GM12864 (cell line): ENCODE measurements around the gene TEX44.

Source experiments
- DNase-seq: peaks from one replicate; pipeline ENCODE4 v3.0.0-alpha.2; 2011; ENCODE audit warnings: low read depth
- H3K4me3 ChIP-seq: 2 replicates; pipeline ENCODE4 v1.5.1; 2011; ENCODE audit warnings: mild to moderate bottlenecking, low read depth, low read length, control low read depth
- TF ChIP-seq, protein P1 (sequence below): IDR thresholded peaks from 2 replicates; pipeline ENCODE4 v1.5.1; 2011; ENCODE audit warnings: low read depth, mild to moderate bottlenecking, moderate library complexity, low read length, control low read depth, inconsistent platforms; ENCODE audit errors: missing control alignments

The TEX44 gene

DNA sequence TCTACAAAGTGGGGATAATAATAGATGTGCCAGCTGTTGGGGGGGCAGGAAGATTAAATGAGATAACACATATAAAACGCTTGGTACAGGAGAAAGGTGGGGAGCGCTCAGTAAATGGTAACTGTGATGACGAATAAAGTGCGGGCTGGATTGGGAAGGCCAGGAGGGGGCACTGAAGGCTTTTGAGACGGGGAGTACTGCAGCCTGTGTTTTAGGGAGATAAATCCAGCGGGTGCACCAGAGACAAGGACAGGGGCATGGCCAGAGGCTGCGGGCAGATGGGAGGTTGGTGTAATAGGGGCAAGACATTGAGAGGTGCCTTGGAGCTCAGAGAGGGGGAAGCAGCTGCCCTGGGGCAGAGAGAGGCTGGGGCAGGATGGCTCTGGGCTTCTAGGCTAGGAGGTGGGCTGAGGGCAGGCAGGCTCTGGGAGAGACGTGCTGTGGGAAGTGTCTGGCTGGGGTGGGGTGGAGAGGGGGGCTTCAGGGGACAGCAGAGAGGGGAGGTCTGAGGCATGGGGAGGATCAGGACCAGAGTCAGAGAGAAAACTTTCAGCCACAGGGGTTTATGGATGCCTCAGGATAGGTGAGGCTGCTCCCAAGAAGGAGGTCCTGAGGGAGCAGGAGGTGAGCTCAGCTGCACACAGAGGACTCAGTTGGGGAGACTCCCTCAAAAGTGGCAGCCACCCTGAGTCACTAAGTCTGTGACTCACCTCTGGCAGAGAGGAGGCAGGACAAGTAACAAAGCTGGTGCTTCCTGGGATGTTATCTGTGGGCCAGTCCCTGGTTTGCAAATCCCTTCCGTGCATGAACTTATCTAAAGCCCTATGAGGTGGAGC lies 18.8 kb downstream of the TEX44 start:
- DNase-seq: no peak
- TF ChIP-seq, protein P1, sequence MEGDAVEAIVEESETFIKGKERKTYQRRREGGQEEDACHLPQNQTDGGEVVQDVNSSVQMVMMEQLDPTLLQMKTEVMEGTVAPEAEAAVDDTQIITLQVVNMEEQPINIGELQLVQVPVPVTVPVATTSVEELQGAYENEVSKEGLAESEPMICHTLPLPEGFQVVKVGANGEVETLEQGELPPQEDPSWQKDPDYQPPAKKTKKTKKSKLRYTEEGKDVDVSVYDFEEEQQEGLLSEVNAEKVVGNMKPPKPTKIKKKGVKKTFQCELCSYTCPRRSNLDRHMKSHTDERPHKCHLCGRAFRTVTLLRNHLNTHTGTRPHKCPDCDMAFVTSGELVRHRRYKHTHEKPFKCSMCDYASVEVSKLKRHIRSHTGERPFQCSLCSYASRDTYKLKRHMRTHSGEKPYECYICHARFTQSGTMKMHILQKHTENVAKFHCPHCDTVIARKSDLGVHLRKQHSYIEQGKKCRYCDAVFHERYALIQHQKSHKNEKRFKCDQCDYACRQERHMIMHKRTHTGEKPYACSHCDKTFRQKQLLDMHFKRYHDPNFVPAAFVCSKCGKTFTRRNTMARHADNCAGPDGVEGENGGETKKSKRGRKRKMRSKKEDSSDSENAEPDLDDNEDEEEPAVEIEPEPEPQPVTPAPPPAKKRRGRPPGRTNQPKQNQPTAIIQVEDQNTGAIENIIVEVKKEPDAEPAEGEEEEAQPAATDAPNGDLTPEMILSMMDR: no peak
- H3K4me3 ChIP-seq: no peak overlapping the region

DNA sequence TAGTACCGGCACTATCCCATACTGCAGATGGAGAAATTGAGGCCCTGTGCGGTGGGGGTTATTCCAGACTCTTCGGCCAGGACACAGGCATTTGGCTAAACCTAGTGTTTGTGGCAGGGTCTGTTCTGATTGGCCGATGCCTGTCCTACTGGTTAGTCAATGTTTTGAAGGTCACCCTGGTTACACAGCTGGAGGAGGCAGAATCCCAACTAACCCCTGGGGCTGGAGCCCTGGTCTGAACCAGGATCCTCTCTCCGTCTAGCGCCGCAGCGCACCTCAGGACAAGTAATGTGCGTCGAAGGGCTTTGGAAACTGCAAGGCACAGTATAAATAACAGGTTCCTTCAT lies 19.4 kb downstream of the TEX44 start:
- TF ChIP-seq, protein P1: no peak
- no peak for DNase-seq
- no peak overlapping the region for H3K4me3 ChIP-seq

GRCh38 chr2:231612456-231613330 lies 20.0 kb downstream of the TEX44 start:
- H3K4me3 ChIP-seq: peak overlapping the region; percentile 53
- TF ChIP-seq, protein P1: peak; percentile 84
- DNase-seq: peak; percentile 75

GRCh38 chr2:231613331-231613662 lies 20.6 kb downstream of the TEX44 start:
- TF ChIP-seq, protein P1: no peak
- no peak for DNase-seq
- peak overlapping the region; percentile 53 for H3K4me3 ChIP-seq

DNA sequence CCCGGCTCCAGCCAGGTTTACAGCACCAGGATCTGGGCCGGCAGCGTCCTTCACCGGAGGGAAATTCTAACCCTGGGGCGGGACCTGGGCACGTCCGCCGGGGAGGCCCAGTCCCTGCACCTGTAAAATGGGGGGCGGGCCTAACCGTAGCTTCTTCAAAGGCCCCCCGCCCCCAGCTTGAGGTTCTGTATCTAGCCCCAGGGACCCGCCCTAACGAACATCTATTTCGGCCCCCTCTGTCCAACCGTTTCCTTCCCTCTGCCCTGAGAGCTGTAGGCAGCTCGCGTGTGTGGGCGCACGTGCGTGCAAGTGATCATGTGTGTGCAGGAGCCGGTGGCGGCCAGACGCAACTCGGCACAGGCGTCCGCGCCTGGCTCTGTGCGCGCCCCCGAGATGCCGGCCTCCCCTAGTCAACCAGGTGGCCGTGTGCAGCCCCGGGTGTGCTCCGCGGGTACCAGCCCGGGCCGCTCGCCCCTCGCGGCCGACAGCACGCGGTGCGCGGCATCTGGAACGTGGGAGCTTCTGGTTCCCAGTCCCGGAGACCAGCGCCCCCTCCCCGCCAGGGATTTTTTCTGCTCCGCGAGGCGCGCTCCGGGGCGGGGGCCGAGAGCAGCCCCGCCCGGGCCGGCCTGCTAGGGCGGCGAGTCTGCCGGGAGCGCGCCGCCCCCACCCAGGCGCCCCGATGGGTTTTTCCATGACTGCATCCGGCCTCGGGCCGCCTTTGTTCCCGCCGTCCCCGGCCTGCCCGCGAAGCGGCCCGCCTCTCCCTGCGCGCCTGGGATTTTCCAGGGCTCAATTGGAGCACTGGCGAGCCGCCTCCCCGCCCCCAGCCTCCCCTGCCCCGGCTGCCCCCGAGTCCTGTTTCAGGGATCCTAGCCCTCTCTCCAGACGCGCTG lies 21.2 kb downstream of the TEX44 start:
- peak; percentile 93 for DNase-seq
- TF ChIP-seq, protein P1: no peak
- peak overlapping the region; percentile 53 for H3K4me3 ChIP-seq

GRCh38 chr2:231614559-231615057 lies 21.9 kb downstream of the TEX44 start:
- no peak for DNase-seq
- TF ChIP-seq, protein P1: no peak
- peak overlapping the region; percentile 53 for H3K4me3 ChIP-seq
